ENCODE measurements around the gene CHIT1. TPM values are rescaled to one million over a fixed set of nuclear protein-coding genes. Genes with fewer than 3 reads are reported as not detected.

The CHIT1 gene
- total and polyA plus RNA-seq, 10 donors = 2.0 to 165 (median 6.7) TPM

GRCh38 chr1:203270448-203270847, 41.0 kb upstream of the CHIT1 start:
- DNase-seq = no peak
- H3K27me3 ChIP-seq (replicated peaks in 1 of 7) = peaks cover 0 to 5% (median 0%) of the 10 kb centered on the region in 7 donors
- H3K9me3 ChIP-seq = no peaks in the 10 kb centered on the region
- H3K36me3 ChIP-seq = no peaks in the 10 kb centered on the region
- H3K4me1 ChIP-seq = peaks cover 30 to 97% (median 65%) of the 10 kb centered on the region in 6 donors
- H3K4me3 ChIP-seq = no peak overlapping the region
- peak overlapping the region in 3 of 8 donors; percentile 14 to 63 (median 43) for H3K27ac ChIP-seq
- TF ChIP-seq CTCF (IDR thresholded peaks at IDR 0.05 in 8 of 11, conservative IDR thresholded peaks at IDR 0.05 in 3 of 11) (no peak), POLR2A (IDR thresholded peaks at IDR 0.05) (no peak), POLR2AphosphoS5 (IDR thresholded peaks at IDR 0.05) (no peak)
- intact Hi-C loops (cut with DNase I; ENCODE audit: low total_unique reads) = loop anchor here (5.0 kb wide), 2 partner anchors 37 to 67 kb away; partner anchors contain the start of gene BTG2
- WGBS, 5 donors = 78 to 89% (median 81%) methylated on average over 4 of the region's 4 CpGs

- H3K9me3 ChIP-seq = no peaks in the 10 kb centered on the region
- H3K27ac ChIP-seq = peak overlapping the region in 2 of 8 donors; percentile 67 to 76
- TF ChIP-seq POLR2AphosphoS5 (IDR thresholded peaks at IDR 0.05) (no peak), CTCF (IDR thresholded peaks at IDR 0.05 in 8 of 11, conservative IDR thresholded peaks at IDR 0.05 in 3 of 11) (no peak), POLR2A (IDR thresholded peaks at IDR 0.05) (no peak)
- DNase-seq = no peak
- no peak overlapping the region for H3K4me3 ChIP-seq
- H3K4me1 ChIP-seq = peaks cover 30 to 91% (median 58%) of the 10 kb centered on the region in 6 donors
- intact Hi-C loops (cut with DNase I; ENCODE audit: low total_unique reads) = loop anchor here (5.0 kb wide), 3 partner anchors 38 to 218 kb away; partner anchors contain the start of gene BTG2
- no peaks in the 10 kb centered on the region for H3K36me3 ChIP-seq
- WGBS, 5 donors = 66 to 71% (median 67%) methylated on average over 5 of the region's 5 CpGs
- H3K27me3 ChIP-seq (replicated peaks in 1 of 7) = peaks cover 0 to 6% (median 0%) of the 10 kb centered on the region in 7 donors
These were observed 40.2 kb upstream of the CHIT1 start for GRCh38 chr1:203269654-203270020.

GRCh38 chr1:203268901-203269653, 39.6 kb upstream of the CHIT1 start:
- WGBS, 5 donors = 15 to 21% (median 19%) methylated on average over 5 of the region's 5 CpGs
- intact Hi-C loops (cut with DNase I; ENCODE audit: low total_unique reads) = loop anchor here (5.0 kb wide), 1 partner anchor 218 kb away; no protein-coding TSS in a partner anchor
- Histone ChIP-seq H3K27me3 (replicated peaks in 1 of 7) (peaks cover 0 to 6% (median 0%) of the 10 kb centered on the region in 7 donors), H3K36me3 (no peaks in the 10 kb centered on the region), H3K9me3 (no peaks in the 10 kb centered on the region), H3K27ac (peak overlapping the region in 7 of 8 donors; percentile 8 to 76 (median 58)), H3K4me1 (peaks cover 30 to 86% (median 52%) of the 10 kb centered on the region in 6 donors), H3K4me3 (no peak overlapping the region)
- TF ChIP-seq CTCF (IDR thresholded peaks at IDR 0.05 in 8 of 11, conservative IDR thresholded peaks at IDR 0.05 in 3 of 11) (peak; percentile 68 to 95 (median 88)), POLR2A (IDR thresholded peaks at IDR 0.05) (no peak), POLR2AphosphoS5 (IDR thresholded peaks at IDR 0.05) (no peak)
- DNase-seq = peak; percentile 80

- peaks cover 21 to 74% (median 41%) of the 10 kb centered on the region in 6 donors for H3K4me1 ChIP-seq
- no peaks in the 10 kb centered on the region for H3K9me3 ChIP-seq
- intact Hi-C loops (cut with DNase I; ENCODE audit: low total_unique reads) = loop anchor here (5.0 kb wide), 1 partner anchor 219 kb away; no protein-coding TSS in a partner anchor
- H3K36me3 ChIP-seq = no peaks in the 10 kb centered on the region
- TF ChIP-seq POLR2A (IDR thresholded peaks at IDR 0.05) (no peak), POLR2AphosphoS5 (IDR thresholded peaks at IDR 0.05) (no peak), CTCF (IDR thresholded peaks at IDR 0.05 in 8 of 11, conservative IDR thresholded peaks at IDR 0.05 in 3 of 11) (no peak)
- peak; percentile 44 for DNase-seq
- H3K27me3 ChIP-seq (replicated peaks in 1 of 7) = peaks cover 0 to 6% (median 0%) of the 10 kb centered on the region in 7 donors
- peak overlapping the region in 7 of 8 donors; percentile 23 to 69 (median 43) for H3K4me3 ChIP-seq
- H3K27ac ChIP-seq = peak overlapping the region; percentile 64 to 86 (median 80)
- WGBS, 5 donors = 53 to 73% (median 71%) methylated on average over 15 of the region's 15 CpGs
These were observed 38.4 kb upstream of the CHIT1 start for GRCh38 chr1:203267912-203268311.
